HG03520 (cell line): Measurements from ENCODE around the gene CCDC180.
"Not testable (repeated sequence)": the region's sequence is repeated elsewhere in the genome, so short reads cannot be mapped to it uniquely, and the experiment has no call there.

Experiments used
- ATAC-seq: cut with Tn5 transposase; IDR thresholded peaks from one replicate; pipeline ENCODE4 v1.9.1; 2021; ENCODE audit warnings: mild to moderate bottlenecking, moderate library complexity; ENCODE audit not compliant: unreplicated experiment

The CCDC180 gene

DNA sequence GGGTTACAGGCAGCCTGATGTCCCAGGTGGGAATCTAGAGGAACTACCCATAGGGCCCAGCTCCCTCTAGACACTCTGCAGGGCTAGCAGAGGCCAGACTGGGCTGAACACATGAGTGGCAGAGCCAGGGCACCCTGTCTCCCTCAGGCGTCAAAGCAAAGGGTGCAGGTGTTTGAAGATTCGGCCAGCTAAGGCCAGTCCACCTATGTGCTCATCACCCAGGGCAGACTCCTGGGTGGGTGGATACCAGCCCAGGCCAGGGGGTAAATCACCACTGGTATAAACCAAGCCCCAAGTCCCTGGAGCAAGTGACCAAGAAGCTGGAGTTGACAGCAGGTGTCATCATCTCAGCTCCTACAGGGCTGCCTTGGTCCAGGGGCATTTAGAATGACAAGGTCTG, 3.4 kb downstream of the CCDC180 start:
- no peak for ATAC-seq

DNA sequence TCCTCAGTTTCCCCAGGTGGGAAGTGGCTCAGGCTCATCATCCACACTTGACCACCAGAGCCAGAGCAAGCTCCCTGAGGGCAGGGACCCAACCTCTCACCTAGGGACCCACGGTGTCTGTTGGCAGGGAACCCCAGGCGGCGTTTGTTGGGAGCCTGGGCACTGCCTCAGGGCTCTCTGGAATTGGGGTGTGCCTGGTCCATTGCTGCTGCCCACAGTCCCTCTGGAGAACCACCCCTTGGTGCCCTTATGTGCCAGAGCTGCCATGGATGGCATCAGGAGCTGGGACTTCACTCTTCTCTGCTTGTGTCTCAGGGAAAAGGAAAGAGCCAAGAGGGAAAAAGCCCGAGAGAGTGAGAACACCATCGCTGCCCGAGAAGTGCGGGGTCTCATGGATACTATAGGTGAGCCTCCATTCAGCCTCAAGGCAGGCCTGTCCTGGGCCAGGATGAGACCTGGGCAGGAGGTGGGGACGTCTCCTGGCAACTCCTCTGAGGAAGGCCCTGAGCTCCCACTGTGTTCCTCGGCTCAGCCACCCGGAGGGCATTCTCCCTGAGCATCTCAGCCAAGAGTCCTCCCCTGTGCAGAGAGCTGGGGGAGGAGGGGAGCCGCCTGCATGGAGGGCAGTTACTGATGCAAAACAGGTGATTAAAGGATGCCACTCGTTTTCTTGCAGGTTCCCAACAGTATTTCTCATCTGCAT, 4.5 kb downstream of the CCDC180 start:
- ATAC-seq, result no peak

DNA sequence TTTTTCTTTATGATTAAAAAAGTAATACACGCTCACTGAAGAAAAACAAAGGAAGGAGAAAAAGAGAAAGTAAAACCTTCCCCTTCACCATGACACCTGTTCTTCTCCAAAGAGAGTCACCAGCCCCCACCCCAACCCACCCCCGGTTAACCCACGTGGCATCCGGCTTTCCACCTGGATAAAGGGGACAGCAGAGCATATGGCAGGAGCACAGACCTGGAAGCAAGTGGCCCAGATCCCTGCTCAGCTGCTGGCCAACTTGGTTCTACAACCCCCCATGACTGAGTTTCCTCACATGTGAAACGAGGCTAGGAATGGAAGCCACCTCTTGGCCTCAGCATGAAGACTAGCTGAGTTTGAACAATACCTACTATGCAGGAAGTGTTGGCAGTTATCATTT, 5.1 kb downstream of the CCDC180 start:
- no peak for ATAC-seq

DNA sequence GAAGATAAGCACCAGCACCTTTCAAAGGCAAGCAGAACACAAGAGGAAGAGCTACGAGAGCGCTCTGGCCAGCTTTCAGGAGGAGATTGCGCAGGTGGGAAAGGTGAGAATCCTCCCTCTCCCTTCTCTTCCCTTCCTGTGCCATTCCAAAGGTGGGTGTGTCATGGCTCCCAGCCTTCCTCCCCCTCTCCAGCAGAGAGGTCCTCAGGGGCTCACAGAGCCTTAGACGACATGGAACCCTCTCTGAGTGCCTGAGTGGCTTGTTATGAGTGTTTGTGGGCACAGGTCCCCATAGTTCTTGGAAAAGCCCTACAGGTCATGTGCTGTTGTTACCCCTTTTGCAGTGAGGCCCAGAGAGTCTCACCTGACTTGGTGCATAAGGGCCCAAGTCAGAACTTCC, 5.8 kb downstream of the CCDC180 start:
- ATAC-seq, result no peak

DNA sequence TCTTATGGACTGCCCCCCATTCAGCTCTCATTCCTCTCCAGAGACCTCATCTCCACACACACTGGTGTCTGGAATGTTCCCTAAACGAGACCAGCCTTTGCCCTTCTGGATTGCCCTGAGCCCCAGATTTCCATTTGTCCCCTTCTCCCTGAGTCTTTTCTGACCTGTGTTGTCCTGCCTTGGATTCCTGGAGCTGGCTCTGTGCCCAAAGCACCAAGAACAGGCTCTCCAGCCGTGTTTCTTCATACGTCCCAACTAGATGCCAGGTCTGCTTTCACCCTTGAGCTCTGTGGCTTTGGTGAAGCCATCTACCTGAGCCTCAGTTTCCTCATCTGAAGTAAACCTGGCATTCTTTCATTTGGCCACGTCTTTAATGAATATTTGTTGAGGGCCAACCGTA, 6.3 kb downstream of the CCDC180 start:
- ATAC-seq, result no peak

DNA sequence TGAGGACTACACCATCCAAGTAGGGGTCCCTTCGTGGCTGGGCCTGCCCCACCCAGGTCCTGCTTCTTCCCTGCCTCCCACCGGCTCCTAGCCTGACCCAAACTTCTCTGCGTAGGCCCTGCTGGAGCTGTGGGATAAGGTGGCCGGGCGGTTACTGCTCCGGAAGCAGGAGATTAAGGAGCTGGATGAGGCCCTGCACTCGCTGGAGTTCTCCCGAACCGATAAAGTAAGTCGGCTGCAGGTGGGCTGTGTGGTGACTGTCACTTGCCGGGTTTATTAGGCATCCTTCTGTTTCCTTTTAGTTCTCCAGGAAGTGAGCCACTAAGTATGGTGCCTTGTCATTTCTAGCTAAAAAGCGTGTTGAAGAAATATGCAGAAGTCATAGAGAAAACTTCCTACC, 7.0 kb downstream of the CCDC180 start:
- ATAC-seq, result no peak

DNA sequence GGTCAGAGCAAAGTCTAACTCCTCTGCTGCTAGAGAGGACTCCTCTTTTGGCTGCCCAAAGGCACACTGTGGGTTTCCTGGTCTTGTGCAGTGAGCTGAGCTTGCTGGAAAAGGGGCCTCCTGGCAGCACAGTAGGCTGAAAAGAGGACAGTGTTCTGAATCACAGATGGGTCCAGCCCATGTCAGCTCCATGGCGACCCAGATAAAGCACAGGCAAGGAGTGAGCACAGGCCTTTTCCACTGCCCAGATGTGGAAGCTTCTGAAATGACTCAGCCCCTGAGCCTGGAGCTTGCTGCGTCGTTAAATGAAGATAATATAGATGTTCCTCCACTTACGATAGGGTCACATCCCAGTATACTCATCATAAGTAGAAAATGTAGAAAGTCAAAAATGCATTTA, 8.1 kb downstream of the CCDC180 start:
- no peak for ATAC-seq

DNA sequence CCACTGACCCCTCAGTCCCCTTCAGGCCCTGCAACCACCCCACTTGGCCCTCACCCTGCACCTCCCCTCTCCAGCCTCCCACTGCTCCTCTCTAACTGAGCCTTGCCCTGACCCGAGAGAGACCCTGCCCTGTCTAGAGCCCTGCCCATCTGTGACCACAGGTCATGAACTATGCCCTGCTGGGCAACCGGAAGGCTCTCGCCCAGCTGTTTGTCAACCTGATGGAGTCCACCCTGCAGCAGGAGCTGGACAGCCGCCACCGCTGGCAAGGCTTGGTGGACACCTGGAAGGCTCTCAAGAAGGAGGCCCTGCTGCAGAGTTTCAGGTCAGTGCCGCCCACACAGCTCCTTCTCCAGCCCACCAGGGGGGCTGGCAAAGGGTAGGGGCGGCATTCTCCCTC, 9.4 kb downstream of the CCDC180 start:
- no peak for ATAC-seq

DNA sequence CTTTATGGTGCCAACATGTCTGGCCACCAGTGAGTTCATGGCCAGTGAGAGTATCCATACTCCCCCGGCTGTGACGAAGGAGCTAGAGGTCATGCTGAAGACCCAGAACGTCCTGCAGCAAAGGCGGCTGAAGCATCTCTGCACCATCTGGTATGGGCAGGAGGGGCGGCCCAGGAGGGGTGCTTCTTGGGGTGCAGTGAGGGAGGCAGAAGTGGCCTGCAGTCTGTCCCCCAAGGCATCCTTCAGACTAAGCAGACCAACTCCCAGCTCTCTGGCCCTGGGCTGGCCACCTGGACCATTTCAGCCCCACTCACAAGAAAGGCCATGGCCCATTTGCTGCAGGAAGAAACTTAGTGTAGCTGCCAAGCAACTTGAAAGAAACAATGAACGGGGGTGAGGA, 11.0 kb downstream of the CCDC180 start:
- ATAC-seq, result no peak

DNA sequence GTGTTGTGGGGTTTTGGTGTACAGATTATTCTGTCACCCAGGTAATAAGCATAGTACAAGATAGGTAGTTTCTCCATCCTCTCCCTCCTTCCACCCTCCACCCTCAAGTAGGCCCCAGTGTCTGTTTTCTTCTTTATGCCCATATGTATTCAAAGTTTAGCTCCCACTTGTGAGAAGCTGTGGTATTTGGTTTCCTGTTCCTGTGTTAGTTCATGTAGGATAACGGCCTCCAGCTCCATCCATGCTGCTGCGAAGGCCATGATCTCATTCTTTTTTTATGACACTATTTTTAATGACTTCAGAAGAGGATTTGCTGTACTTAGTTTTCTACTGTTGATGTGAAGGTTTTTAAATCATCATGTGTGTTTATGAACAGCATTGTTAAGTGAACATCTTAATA, 11.9 kb downstream of the CCDC180 start:
- ATAC-seq, result no peak

DNA sequence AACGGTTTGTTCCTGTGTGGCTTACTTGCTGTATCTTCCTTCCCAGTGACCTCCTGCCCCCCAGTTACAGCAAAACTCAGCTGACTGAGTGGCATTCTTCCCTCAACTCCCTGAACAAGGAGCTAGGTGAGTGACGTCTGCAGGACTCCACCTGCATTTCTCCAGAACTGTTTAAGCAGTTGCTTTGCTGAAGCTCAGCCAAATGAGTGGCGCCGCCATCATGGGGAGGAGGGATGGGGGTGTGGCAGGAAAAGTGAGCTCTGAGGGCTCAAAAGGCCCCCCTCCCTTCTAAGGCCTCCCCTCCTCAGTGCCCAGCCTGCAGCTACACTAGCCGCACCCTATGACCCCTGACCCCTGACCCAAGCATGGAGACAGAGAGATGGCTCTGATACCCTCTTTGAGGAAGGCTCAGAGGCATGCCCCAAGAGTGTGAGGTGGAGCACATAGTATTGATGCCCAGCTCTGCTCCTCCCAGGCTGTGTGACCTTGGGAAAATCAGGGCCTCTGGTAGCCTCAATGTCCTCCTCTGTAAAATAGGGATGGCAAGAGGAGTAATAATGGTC, 12.7 kb downstream of the CCDC180 start:
- no peak for ATAC-seq

DNA sequence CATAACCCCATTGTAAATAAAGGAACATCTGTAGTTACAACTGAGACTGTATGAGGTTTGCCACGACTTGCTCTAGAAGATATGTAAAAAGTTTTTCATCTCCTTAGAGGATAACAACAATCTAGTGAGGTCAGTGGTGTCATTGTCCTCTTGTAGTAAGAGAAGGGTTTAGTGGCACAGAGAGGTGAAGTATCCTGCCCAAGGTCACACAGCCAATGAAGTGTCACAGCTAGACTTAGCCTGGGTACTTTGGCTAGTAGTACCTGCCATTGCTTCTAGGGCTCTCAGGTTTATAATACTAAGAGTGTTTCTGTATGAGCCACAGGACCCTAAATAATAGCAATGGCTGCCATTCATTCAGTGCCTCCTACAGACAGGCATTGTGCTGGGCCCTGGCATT, 13.8 kb downstream of the CCDC180 start:
- no peak for ATAC-seq

DNA sequence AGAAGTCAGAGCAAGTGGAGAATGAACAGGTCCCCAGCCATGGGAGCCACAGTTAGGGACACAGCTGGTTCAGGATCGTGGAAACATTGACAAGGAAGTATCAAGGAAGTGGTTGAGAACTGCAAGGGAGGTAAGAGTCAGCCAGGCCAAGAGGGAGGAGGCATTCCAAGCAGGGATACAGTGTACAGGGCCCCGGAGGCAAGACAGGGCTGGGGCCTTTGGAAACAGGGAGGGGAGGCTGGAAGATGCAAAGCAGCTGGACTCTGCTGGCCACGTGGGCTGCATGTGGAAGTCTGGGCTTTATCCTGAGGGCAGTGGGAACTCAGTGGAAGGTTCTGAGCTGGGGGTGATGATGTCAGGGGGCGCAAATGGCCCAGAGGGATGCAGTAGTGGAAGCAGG, 14.2 kb downstream of the CCDC180 start:
- ATAC-seq, result no peak

DNA sequence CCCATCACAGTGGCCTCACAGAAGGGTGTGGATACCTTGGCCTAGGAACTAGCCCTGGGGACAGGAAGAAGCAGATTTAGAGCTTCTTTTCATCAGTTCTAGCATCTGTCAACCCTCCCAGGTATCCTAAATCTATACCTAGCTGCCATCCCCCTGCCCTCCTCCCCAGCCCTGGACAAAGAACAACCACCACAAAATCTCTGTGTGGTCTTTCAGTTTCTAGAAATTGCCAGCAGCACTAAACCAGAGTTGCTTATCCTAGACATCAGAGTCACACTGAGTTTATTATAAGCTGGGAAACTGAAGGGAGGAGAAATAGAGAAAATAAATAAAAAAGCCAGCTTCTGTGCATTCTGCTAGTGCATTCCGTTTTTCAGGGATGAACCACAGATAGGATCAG, 14.6 kb downstream of the CCDC180 start:
- no peak for ATAC-seq

DNA sequence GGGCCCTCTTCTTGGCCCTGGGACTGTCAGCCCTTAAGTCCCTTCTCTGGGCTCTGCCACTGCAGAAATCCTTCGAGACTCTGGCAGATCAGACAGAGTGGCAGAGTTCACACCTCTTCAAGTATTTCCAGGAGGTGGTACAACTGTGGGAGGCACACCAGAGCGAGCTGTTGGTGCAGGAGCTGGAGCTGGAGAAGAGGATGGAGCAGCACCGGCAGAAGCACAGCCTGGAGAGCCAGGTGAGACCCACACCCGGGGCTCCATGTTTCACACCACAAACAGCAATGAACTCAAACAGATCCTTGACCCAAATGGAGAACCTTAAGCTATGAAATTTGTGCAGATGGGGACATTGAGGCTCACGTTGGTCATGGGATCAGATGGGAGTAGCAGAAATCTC, 17.5 kb downstream of the CCDC180 start:
- no peak for ATAC-seq

DNA sequence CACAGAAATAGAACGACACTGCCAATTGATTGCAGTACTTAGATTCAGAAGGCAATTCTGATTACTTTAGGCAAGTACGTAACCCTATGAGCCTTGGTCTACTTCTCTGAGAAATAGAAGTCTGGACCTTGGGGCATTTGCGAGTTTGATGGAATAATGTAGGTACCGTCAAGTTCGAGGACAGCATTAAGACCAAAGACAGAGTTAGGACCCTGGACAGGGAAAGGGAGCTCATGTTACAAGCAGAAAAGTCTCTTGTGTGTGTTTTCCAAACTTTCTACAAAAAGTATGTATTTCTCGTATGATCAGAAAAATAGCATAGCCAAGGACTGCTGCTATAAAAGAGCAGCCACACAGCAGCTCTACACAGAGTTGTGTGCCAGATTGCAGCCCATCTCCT, 20.1 kb downstream of the CCDC180 start:
- ATAC-seq, result no peak

DNA sequence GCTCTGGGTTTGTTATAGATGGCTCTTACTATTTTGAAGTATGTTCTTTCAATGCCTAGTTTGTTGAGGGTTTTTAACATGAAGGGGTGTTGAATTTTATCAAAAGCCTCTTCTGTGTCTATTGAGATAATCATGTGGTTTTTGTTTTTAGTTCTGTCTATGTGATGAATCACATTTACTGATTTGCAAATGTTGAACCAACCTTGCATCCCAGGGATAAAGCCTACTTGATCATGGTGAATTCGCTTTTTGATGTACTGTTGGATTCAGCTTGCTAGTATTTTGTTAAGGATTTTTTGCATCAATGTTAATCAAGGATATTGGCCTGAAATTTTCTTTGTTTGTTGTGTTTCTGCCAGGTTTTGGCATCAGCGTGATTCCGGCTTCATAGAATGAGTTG, 25.5 kb downstream of the CCDC180 start:
- ATAC-seq, result no peak

DNA sequence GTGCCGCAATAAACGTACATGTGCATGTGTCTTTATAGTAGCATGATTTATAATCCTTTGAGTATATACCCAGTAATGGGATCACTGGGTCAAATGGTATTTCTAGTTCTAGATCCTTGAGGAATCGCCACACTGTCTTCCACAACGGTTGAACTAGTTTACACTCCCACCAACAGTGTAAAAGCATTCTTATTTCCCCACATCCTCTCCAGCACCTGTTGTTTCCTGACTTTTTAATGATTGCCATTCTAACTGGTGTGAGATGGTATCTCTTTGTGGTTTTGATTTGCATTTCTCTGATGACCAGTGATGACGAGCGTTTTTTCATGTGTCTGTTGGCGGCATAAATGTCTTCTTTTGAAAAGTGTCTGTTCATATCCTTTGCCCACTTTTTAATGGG, 28.2 kb downstream of the CCDC180 start:
- ATAC-seq, result not testable (repeated sequence)

DNA sequence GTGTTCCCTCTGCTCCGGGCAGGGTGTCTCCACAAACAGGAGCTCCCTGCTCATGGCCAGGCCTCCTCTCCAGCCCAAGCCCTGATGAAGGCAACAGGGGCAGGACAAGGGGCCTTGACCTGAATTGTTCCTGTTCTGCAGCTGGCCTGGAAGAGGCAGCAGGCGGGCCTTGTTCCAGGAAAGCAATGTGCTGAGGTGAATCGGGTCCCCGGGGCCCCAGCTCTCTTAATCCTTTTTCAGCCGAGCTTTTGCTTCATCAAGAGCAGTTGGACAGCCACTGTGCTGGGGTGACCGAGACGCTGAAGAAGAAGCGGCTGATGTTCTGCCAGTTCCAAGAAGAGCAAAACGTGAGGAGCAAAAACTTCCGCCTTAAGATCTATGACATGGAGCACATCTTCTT, 41.4 kb downstream of the CCDC180 start:
- ATAC-seq, result no peak

DNA sequence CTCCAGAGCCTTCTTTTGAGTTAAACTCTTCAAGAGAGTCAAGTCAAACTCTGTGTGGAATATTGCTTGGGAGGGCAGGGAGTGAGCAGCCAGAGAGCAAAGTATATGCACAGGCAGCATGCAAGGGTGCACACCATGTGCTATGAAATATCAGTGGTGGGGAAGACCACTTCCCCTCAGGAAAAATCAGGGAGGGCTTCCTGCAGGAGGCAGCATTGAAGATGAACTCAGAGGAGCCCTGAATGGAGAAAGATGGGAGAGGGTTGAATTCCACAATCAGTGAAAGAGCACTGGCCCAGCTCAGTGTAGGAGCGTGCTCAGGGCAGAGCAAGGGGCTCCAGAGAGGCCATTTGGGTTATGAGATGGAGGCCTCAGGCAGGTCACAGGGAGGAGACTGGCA, 41.9 kb downstream of the CCDC180 start:
- no peak for ATAC-seq

DNA sequence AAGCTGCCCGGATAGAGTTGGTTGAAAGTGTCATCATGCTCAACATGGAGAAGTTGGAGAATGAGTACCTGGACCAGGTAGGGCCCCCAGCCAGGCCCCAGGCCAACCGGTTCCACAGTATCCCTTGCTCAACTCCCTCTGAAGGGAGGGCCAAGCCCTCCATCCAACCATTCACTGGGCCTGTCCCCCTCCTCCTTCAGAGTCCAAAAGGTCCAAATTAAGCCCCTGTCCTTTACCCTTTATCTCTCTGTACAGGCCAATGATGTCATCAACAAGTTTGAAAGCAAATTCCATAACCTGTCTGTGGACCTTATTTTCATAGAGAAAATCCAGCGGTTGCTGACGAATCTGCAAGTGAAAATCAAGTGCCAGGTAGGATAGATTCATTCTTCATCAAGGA, 47.2 kb downstream of the CCDC180 start:
- ATAC-seq, result no peak

DNA sequence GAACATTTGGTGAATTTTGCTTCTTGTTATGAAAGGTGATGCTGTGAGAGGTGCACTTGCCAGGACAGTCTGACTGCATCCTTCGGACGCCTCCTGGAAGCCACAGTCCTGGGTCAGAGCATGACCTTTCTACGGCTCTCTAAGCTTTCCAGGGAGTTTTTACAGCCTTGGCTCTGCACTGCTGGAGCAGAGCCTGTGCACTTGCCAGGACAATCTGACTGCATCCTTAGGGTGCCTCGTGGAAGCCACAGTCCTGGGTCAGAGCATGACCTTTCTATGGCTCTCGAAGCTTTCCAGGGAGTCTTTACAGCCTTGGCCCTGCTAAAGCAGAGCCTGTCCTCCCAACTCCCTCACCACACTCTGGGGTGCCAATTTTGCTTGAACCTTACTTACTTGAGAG, 49.6 kb downstream of the CCDC180 start:
- ATAC-seq, result no peak
